IMR-90 (cell line): Measurements from ENCODE around the gene AMPD3. TPM values are rescaled to one million over a fixed set of nuclear protein-coding genes. Genes with fewer than 3 reads are reported as not detected.

Experiments used
- ATAC-seq: fragments of 200-7000 bp; cut with Tn5 transposase; 2 replicates; pipeline ENCODE4 v1.9.1; 2020; ENCODE audit warnings: low read depth, mild to moderate bottlenecking, moderate library complexity
- BruUV-seq: library from RNA; stranded (reverse); fragments of 400-500 nt; replicated peaks from 2 replicates; lab custom pipeline; 2021; lab: Mats Ljungman, UMichigan
- CTCF ChIA-PET: fragments of 300-600 bp; formaldehyde crosslinking; extraction: SDS; loops from one replicate; lab custom pipeline; 2021; ENCODE audit warnings: antibody characterized with exemption; lab: Yijun Ruan, JAX
- POLR2A ChIA-PET: fragments of 300-600 bp; sonication (Branson Sonifier 250); formaldehyde crosslinking; loops from one replicate; lab custom pipeline; 2022; ENCODE audit warnings: antibody characterized with exemption; ENCODE audit not compliant: unreplicated experiment; lab: Charles Lee
- DNase-seq: peaks from one replicate; pipeline ENCODE4 v3.0.0; 2013
- H2AFZ ChIP-seq: replicated peaks from 2 replicates; pipeline ENCODE3; 2013; ENCODE audit warnings: low read length, mild to moderate bottlenecking; ENCODE audit not compliant: poor library complexity
- H2AK5ac ChIP-seq: 2 replicates; pipeline ENCODE4 v1.6.1; 2013; ENCODE audit warnings: low read depth, low read length, inconsistent platforms
- H2AK9ac ChIP-seq: replicated peaks from 2 replicates; pipeline ENCODE3; 2013; ENCODE audit warnings: mild to moderate bottlenecking, low read depth, low read length, moderate library complexity; ENCODE audit not compliant: poor library complexity
- H2BK120ac ChIP-seq: 2 replicates; pipeline ENCODE4 v1.6.1; 2013; ENCODE audit warnings: low read depth, low read length, inconsistent platforms
- H2BK15ac ChIP-seq: 3 replicates; pipeline ENCODE4 v1.6.1; 2013; ENCODE audit warnings: low read depth, low read length, inconsistent platforms
- H2BK20ac ChIP-seq: 2 replicates; pipeline ENCODE4 v1.6.1; 2013; ENCODE audit warnings: low read depth, mild to moderate bottlenecking, inconsistent platforms, low read length, moderate library complexity
- H2BK5ac ChIP-seq: 2 replicates; pipeline ENCODE4 v1.6.1; 2013; ENCODE audit warnings: mild to moderate bottlenecking, low read depth, low read length, inconsistent platforms; ENCODE audit not compliant: poor library complexity, severe bottlenecking
- H3K14ac ChIP-seq: replicated peaks from 2 replicates; pipeline ENCODE4 v1.6.1; 2013; ENCODE audit warnings: low read depth, low read length, inconsistent platforms
- H3K18ac ChIP-seq: 2 replicates; pipeline ENCODE4 v1.6.1; 2013; ENCODE audit warnings: low read depth, low read length, control low read depth
- H3K23ac ChIP-seq: 2 replicates; pipeline ENCODE4 v1.6.1; 2013; ENCODE audit warnings: low read depth, low read length, inconsistent platforms
- H3K27ac ChIP-seq: 2 replicates; pipeline ENCODE4 v1.5.1; 2013; ENCODE audit warnings: mild to moderate bottlenecking, control low read depth, low read length; ENCODE audit not compliant: insufficient read depth
- H3K27me3 ChIP-seq: 2 replicates; pipeline ENCODE4 v1.6.1; 2013; ENCODE audit warnings: low read length; ENCODE audit not compliant: control insufficient read depth, insufficient read depth
- H3K36me3 ChIP-seq: 2 replicates; pipeline ENCODE4 v1.6.1; 2013; ENCODE audit warnings: low read length, mixed read lengths; ENCODE audit not compliant: control insufficient read depth, insufficient read depth
- H3K4ac ChIP-seq: 2 replicates; pipeline ENCODE4 v1.6.1; 2013; ENCODE audit warnings: low read depth, low read length, inconsistent platforms
- H3K4me1 ChIP-seq: 2 replicates; pipeline ENCODE4 v1.6.1; 2013; ENCODE audit warnings: low read length, mixed read lengths; ENCODE audit not compliant: control insufficient read depth, insufficient read depth
- H3K4me2 ChIP-seq: 2 replicates; pipeline ENCODE4 v1.6.1; 2013; ENCODE audit warnings: low read depth, mild to moderate bottlenecking, control low read depth, low read length, moderate library complexity
- H3K4me3 ChIP-seq: 2 replicates; pipeline ENCODE4 v1.5.1; 2013; ENCODE audit warnings: low read depth, mild to moderate bottlenecking, control low read depth, low read length, moderate library complexity; ENCODE audit not compliant: insufficient read depth
- H3K56ac ChIP-seq: 2 replicates; pipeline ENCODE4 v1.6.1; 2013; ENCODE audit warnings: low read length, inconsistent platforms; ENCODE audit not compliant: insufficient read depth; ENCODE audit errors: extremely low read depth
- H3K79me1 ChIP-seq, 2 experiments: 2 replicates each; pipeline ENCODE4 v1.6.1; 2013; ENCODE audit warnings: low read length in 2 of 2, inconsistent platforms in 1 of 2, low read depth in 1 of 2
- H3K9ac ChIP-seq: 2 replicates; pipeline ENCODE4 v1.6.1; 2013; ENCODE audit warnings: low read depth, low read length, control low read depth
- H3K9me1 ChIP-seq: 2 replicates; pipeline ENCODE4 v1.6.1; 2013; ENCODE audit warnings: low read length, inconsistent platforms; ENCODE audit not compliant: insufficient read depth
- H3K9me3 ChIP-seq: 2 replicates; pipeline ENCODE4 v1.6.1; 2013; ENCODE audit warnings: low read length; ENCODE audit not compliant: control insufficient read depth, insufficient read depth
- H4K20me1 ChIP-seq: 2 replicates; pipeline ENCODE4 v1.6.1; 2013; ENCODE audit warnings: low read length, inconsistent platforms; ENCODE audit not compliant: insufficient read depth
- H4K5ac ChIP-seq: 2 replicates; pipeline ENCODE4 v1.6.1; 2013; ENCODE audit warnings: mild to moderate bottlenecking, low read depth, low read length, control low read depth
- H4K8ac ChIP-seq, 2 experiments: 2 replicates each; pipeline ENCODE4 v1.6.1; 2013; ENCODE audit warnings: low read depth in 2 of 2, low read length in 2 of 2, control low read depth in 1 of 2, inconsistent platforms in 1 of 2
- H4K91ac ChIP-seq: 2 replicates; pipeline ENCODE4 v1.6.1; 2013; ENCODE audit warnings: low read depth, low read length, inconsistent platforms; ENCODE audit not compliant: insufficient read depth
- BHLHE40 ChIP-seq: fragments of 150-350 bp; IDR thresholded peaks from 2 replicates; pipeline ENCODE4 v1.6.1; 2016; ENCODE audit warnings: mild to moderate bottlenecking, low read depth, low read length
- CHD1 ChIP-seq: IDR thresholded peaks from 2 replicates; pipeline ENCODE4 v1.6.1; 2012; ENCODE audit warnings: low read depth, low read length, improper control_type of control experiment
- FOS ChIP-seq: fragments of 150-350 bp; IDR thresholded peaks from 2 replicates; pipeline ENCODE4 v1.6.1; 2016; ENCODE audit warnings: low read depth, low read length
- MAFK ChIP-seq: IDR thresholded peaks from 2 replicates; pipeline ENCODE4 v1.6.1; 2012; ENCODE audit warnings: low read depth, low read length, improper control_type of control experiment
- NFE2L2 ChIP-seq: fragments of 150-350 bp; IDR thresholded peaks from 2 replicates; pipeline ENCODE4 v1.6.1; 2016; ENCODE audit warnings: low read depth, mild to moderate bottlenecking, low read length
- POLR2A ChIP-seq: IDR thresholded peaks from 2 replicates; pipeline ENCODE4 v1.6.1; 2012; ENCODE audit warnings: mild to moderate bottlenecking, low read depth, low read length
- RAD21 ChIP-seq: IDR thresholded peaks from 2 replicates; pipeline ENCODE4 v1.6.1; 2012; ENCODE audit warnings: low read length, improper control_type of control experiment
- RFX5 ChIP-seq: IDR thresholded peaks from 2 replicates; pipeline ENCODE4 v1.8.0; 2012; ENCODE audit warnings: low read depth, mild to moderate bottlenecking, low read length, moderate library complexity
- USF2 ChIP-seq: fragments of 150-350 bp; IDR thresholded peaks from 2 replicates; pipeline ENCODE4 v1.6.1; 2017; ENCODE audit warnings: mild to moderate bottlenecking, antibody characterized with exemption, low read length, low read depth
- WGBS, 2 experiments: methylation state at CpG; one replicate each; pipeline versions ENCODE4 v1.1.5 to v1.1.7; 2013; ENCODE audit warnings: missing lambda C conversion rate in 2 of 2; ENCODE audit not compliant: insufficient read length in 1 of 2; ENCODE audit errors: extremely low coverage in 2 of 2; 5-methylcytosine and 5-hydroxymethylcytosine counted together
- dilution Hi-C: fragments of 300-500 bp; cut with HindIII; formaldehyde crosslinking; loops from one replicate; pipeline ENCODE4 v1.14.3; 2018; ENCODE audit warnings: low sequenced_read_pairs; ENCODE audit not compliant: unreplicated experiment
- in situ Hi-C: fragments of 300-500 bp; cut with MboI; formaldehyde crosslinking; loops from 3 replicates; pipeline ENCODE4 v1.14.3; 2019; ENCODE audit warnings: low sequenced_read_pairs, inconsistent platforms, mixed read lengths
- intact Hi-C: fragments of 100-400 bp; cut with micrococcal nuclease; formaldehyde crosslinking; loops from 2 replicates; pipeline ENCODE4 v1.10.0; 2022
- polyA plus RNA-seq, 3 experiments: library from polyadenylated mRNA; depleted of rRNA; stranded (reverse); fragments of >200 nt; gene quantifications; 2 replicates each; pipeline ENCODE4 v1.2.3, GENCODE V29; 2012; ENCODE audit warnings: low replicate concordance in 1 of 3
- total RNA-seq: library from RNA; depleted of rRNA; stranded (reverse); fragments of >200 nt; gene quantifications from 2 replicates; pipeline ENCODE4 v1.2.3, GENCODE V29; 2012

The AMPD3 gene
- total and polyA plus RNA-seq, 2 of the 4 experiments (the other 2 are of a cell fraction), result 8.6 to 12.1 TPM

GRCh38 chr11:10432493-10432892 is 22.6 kb upstream of the AMPD3 start:
- in situ Hi-C loops, result no loop called here
- H3K4me2 ChIP-seq, result no peak overlapping the region
- no peak overlapping the region for H3K56ac ChIP-seq

More at GRCh38 chr11:10432493-10432892, 22.6 kb upstream of the AMPD3 start:
- dilution Hi-C loops, result no loop called here
- Histone ChIP-seq H4K8ac (no peak overlapping the region), H3K36me3 (no peaks in the 10 kb centered on the region), H2BK5ac (no peak overlapping the region), H2BK20ac (no peak overlapping the region), H3K4me1 (no peaks in the 10 kb centered on the region), H3K4ac (no peak overlapping the region), H4K5ac (no peak overlapping the region), H4K91ac (no peak overlapping the region), H3K4me3 (no peak overlapping the region), H3K18ac (no peak overlapping the region), H3K23ac (no peak overlapping the region), H3K9ac (no peak overlapping the region), H2AFZ (no peak overlapping the region), H2AK5ac (no peak overlapping the region), H3K14ac (no peak overlapping the region), H2BK15ac (no peak overlapping the region), H3K9me3 (no peaks in the 10 kb centered on the region), H3K9me1 (no peaks in the 10 kb centered on the region), H2BK120ac (no peak overlapping the region), H3K79me1 (no peaks in the 10 kb centered on the region), H3K27me3 (no peaks in the 10 kb centered on the region), H2AK9ac (no peak overlapping the region), H4K20me1 (no peaks in the 10 kb centered on the region), H3K27ac (no peak overlapping the region)
- TF ChIP-seq RFX5 (no peak), FOS (no peak), CHD1 (no peak), BHLHE40 (no peak), NFE2L2 (no peak), USF2 (no peak), RAD21 (no peak), POLR2A (no peak), MAFK (no peak)
- ChIA-PET POLR2A (no interaction called here), CTCF (interaction anchor here (0.6 kb wide), 1 partner anchor 34 kb away, joined by 3 read pairs; no protein-coding TSS in a partner anchor)
- ATAC-seq (no peak), DNase-seq (no peak)
- intact Hi-C loops, result no loop called here
- no TSS peak for BruUV-seq
- no CpG with 5 or more reads among the region's 1 CpG for WGBS, 2 experiments
